HG02610 (cell line): ENCODE data around the gene HHATL.

Experiments
- ATAC-seq: cut with Tn5 transposase; IDR thresholded peaks from one replicate; pipeline ENCODE4 v1.9.1; 2021; ENCODE audit warnings: mild to moderate bottlenecking, moderate library complexity; ENCODE audit not compliant: unreplicated experiment

HHATL gene

GRCh38 chr3:42713747-42714146 is 11.1 kb upstream of the HHATL start:
- no peak for ATAC-seq

GRCh38 chr3:42712688-42713372 is 10.2 kb upstream of the HHATL start:
- ATAC-seq = no peak

DNA sequence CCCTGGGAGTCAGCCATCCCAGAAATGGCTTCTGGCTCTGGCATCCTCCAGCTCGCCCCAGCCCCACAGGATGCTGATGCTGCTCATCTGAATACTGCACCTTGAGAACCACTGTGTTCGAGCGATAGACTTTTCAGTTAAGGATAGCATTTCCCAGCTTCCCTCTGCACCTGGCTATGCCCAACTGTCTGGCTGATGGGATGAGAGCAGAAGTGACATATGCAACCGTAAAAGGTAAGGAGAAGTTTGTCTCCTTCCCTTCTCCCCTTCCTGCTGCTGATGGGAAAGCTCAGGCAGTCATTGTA is 9.7 kb upstream of the HHATL start:
- ATAC-seq = no peak

GRCh38 chr3:42711491-42712343 is 9.1 kb upstream of the HHATL start:
- no peak for ATAC-seq

DNA sequence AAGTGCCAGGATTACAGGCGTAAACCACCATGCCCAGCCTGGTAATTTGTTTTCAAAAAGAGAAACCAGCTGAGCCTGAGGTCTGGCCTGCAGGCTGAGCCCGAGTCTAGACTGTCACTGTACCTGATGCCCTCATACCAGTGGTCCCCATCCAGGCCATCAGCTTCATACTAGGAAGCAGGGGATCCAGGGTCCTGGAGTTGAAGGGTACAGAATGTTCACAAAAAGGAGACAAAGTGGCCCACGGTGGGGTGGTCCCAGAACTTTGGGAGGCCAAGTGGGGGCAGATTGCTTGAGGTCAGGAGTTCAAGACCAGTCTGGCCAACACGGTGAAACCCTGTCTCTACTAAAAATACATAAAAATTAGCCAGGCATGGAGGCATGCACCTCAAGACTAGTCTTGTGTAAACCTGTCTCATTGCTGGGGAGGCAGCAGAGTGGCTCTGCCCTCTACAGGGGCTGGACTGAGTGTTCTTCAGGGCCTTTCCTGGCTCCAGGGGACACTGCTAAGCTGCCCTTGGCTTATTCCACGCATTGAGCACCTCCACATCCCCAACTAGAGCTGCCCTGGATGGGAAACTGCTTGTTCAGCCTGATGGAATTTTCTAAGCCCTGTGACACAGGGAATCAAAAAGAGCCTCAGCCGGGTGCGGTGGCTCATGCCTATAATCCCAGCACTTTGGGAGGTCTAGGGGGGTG is 7.9 kb upstream of the HHATL start:
- ATAC-seq = no peak

- ATAC-seq = no peak
These were observed 7.0 kb upstream of the HHATL start for GRCh38 chr3:42709621-42710020.

- no peak for ATAC-seq
These were observed 6.1 kb upstream of the HHATL start for GRCh38 chr3:42708611-42709151.

DNA sequence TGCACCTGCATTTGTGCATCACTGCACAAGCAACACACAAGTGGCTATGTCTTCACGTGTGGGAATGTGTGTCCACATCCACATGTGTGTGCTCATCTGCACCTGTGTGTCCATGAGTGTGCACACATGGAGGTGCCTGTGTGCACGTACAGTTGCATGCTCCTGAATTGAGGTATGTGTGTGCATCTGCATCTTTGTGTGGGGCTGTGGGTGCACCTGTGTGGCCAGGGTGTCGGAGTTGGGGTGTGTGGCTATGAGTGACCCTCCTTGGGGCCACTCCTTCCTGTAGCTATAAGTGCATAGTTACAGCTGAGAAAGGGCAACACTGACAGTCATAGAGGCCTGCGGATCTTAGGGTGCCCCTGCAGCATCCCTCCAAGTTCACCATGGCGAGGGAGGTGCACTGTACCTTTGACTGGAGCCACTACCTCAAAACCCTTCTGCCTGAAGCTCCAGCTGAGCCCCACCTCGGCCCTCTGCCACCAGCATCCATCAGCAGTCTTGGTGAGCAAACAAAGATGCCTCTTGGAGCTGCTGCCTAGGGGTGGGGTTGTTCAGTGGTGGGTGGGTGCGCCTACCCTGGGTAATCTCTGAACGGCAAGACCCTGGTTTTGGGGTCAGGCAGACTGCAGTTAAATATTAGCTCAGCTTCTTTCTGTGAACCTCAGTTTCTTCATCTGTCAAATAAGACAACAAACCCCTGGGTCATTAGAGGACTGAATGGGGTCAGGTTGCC is 5.2 kb upstream of the HHATL start:
- ATAC-seq = no peak

GRCh38 chr3:42706721-42707619 is 4.4 kb upstream of the HHATL start:
- no peak for ATAC-seq

DNA sequence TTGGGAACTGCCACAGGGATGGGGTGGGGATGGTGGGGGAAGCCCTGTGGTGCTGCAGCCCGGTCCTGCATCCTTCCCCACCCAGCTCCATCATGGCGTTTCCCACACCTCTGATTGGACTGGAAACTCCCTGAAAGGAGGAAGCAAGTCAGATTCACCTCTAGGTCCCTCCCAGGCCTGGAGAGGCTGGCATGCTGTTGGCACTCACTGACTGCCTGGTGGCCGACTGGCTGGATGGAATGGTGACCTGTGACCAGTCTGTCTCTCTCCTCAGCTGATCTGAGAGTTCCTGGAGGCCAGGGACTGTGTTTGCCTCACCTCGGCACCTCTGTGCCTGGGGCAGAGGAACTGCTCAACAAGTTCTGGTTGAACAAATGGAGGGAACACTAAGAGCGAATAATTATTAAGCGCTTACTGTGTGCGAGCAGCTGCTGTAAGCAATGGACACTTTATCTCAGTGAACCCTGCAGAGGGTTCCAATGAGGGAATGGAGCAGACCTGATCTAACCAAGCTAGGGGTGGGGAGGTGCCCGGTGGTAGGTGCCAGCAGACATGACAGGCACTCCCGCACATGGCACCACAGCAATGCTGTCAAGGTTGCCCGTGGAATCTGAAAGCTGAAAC is 3.5 kb upstream of the HHATL start:
- no peak for ATAC-seq

DNA sequence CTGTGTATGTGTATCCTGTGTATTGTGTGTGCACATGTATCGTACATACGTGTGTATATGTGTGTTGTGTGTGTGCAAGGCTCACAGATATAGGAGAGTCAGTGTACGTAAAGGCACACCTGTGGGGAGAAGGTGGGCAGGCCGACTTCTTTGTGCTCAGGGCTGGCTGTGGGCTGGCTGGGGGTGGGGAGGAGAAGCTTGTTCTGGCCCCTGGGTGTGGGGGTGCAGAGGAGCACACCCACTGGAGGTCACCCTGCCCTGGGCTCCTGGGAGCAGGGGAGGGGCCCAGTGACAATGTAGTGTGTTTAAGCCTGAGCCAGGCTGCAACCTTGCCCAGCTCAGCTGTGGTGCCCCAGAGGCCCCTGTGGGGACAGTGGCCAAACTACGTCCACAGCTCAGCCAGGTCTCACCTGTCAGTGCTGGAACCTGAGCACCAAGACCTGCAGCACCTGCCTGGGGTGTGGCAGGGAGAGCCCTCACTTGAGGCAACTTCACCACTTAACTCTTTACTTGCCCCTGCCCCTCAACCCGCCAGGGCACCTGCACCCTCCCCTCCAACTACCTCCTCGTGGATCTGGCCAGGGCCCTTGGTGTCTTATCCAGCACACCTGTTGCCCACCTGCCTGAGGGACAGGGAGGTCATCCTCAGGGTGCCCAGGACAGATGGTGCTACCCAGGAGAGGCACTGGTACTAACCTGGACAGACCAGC is 2.6 kb upstream of the HHATL start:
- no peak for ATAC-seq

DNA sequence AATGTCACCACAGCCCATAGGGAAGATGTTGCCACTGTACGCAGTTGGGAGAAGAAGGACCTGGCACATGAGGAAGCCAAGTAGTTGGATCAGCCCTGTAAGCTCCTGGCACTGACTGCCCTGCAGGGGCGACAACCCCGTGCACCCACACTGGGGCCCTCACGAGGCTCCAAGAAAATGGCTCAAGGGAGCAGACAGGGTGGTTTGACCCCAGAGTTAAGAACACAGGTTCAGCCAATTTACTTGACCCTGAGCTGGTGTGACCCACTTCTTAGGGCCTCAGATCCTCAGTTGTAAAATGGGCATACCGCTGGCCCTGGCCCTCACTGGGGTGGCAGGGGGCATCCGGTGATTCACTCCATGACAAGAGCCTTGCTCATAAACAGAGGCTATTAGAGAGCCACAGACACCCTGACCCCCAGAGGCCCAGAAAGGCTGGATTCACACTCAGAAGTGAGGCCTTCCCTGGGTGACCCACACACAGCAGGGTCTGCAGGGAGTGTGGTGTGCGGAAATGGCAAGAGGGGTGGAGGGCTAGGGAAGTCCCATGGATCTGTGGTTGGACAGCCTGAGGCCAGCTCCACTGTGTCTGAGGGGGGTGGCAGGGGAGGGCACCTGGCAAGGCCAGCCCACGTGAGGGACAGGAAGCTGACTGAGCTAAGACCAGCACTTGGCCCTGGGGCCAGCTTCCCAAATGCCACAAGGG is 1.7 kb upstream of the HHATL start:
- ATAC-seq = no peak

DNA sequence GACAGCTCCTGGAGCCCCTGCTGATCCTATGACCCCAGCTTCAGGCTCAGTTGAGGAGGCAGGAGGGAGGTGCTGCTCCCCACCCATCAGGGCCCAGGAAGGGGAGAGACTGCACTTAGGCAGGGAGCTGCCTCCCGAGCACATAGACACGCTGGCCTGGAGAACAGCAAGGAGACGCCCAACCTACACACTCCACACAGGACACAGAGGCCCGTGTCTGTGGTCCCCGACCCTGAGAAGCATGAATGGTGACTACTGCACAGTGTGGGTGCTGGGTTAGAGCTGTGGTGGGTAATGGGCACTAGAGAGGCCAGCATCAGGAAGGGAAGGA is 1.1 kb upstream of the HHATL start:
- ATAC-seq = no peak

DNA sequence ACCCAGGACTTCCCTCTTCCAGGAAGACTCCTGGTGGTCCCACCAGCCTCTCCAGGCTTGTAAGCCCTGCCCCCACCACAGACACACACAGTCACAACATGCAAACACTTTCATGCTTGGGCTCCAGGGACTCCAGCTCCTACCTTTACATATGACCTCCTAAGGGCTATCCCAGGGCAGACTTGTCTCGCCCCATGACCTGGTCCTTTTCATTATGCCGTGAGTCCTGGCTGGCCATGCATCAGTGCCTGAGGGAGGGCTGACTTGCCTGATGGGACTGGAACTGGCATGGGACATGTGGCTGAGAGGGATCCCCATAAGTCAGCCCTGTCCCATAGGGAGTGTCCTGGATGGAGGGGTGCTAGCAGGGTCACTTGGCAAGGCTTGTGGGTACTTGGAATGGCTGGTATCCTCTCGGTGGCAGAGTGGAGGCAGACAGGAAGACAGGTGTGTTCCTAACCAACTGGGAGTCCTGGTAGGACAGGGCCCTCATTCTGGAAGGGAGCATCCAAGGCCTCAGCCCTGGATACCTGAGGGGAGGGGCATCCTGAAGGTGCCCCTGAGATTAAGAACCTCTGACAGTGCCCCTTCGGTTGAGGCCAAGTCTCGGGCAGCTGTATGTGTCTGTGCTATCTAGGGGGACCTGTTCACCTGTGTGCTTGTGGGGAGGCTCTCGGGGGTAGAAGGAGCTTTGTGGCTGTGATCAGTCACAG is 540 bp upstream of the HHATL start:
- ATAC-seq = no peak

DNA sequence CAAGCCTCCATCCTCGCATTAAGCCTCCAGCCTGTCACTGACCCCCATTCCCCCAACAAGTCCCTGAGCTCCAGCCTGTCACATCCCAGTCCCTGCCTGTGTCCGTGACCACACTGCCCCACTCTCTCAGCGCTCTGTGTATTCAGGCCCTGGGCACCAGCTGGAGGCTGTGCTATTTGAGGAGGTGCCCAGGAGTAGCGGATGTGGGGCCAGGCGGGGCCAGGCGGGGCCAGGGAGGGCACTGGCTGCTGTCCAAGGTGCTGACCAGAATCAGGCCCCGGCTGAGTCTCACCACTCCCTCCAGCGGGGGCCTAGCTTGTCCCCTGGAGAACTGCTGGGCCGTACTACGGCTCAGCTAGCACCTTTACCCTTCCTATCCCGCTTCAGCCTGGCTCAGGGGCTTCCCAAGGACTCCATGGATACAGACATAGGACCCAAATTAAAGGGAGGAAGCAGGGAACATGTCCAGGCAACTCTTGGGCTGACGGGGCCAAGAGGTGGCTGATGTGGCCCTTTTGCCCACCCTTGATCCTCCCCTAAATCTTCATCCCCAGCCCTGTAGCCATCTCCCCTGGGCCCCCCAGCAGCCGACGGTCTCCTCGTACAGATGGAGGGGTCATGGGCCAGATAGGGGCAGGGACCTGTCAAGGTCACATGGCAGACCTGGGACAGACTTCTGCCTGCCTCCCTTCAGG is 1.1 kb downstream of the HHATL start:
- no peak for ATAC-seq

GRCh38 chr3:42700366-42701288 is 2.0 kb downstream of the HHATL start:
- no peak for ATAC-seq
